Mesenchymal stem cell (in vitro differentiated cells and primary cell): Measurements from ENCODE around the gene CAPZB.

Source experiments
- DNase-seq: peaks from one replicate; pipeline ENCODE4 v3.0.0-alpha.2; 2013
- H2AFZ ChIP-seq: one replicate; pipeline ENCODE4 v1.6.1; 2013; ENCODE audit warnings: low read depth, mild to moderate bottlenecking, control low read depth, inconsistent platforms, low read length, moderate library complexity
- H2AK5ac ChIP-seq: 2 replicates; pipeline ENCODE4 v1.6.1; 2013; ENCODE audit warnings: low read length, moderate library complexity, mild to moderate bottlenecking, inconsistent platforms; ENCODE audit not compliant: severe bottlenecking
- H2BK120ac ChIP-seq: one replicate; pipeline ENCODE4 v1.6.1; 2013; ENCODE audit warnings: low read depth, mild to moderate bottlenecking, inconsistent platforms, low read length, moderate library complexity
- H2BK12ac ChIP-seq, 2 experiments: one replicate each; pipeline ENCODE4 v1.6.1; 2013; ENCODE audit warnings: inconsistent platforms in 2 of 2, low read length in 2 of 2, mild to moderate bottlenecking in 2 of 2, moderate library complexity in 2 of 2, control low read depth in 1 of 2
- H2BK15ac ChIP-seq: one replicate; pipeline ENCODE4 v1.6.1; 2013; ENCODE audit warnings: mild to moderate bottlenecking, low read depth, inconsistent platforms; ENCODE audit not compliant: poor library complexity, severe bottlenecking
- H2BK5ac ChIP-seq: 2 replicates; pipeline ENCODE4 v1.6.1; 2013; ENCODE audit warnings: low read depth, mild to moderate bottlenecking, low read length, control low read depth, inconsistent platforms; ENCODE audit not compliant: poor library complexity, severe bottlenecking
- H3K14ac ChIP-seq, 2 experiments: one replicate each; pipeline ENCODE4 v1.6.1; 2013; ENCODE audit warnings: inconsistent platforms in 2 of 2, low read length in 2 of 2, control low read depth in 1 of 2, mild to moderate bottlenecking in 1 of 2, moderate library complexity in 1 of 2
- H3K18ac ChIP-seq, 2 experiments: one replicate each; pipeline ENCODE4 v1.6.1; 2013; ENCODE audit warnings: inconsistent platforms in 2 of 2, low read length in 2 of 2, control low read depth in 1 of 2, low read depth in 1 of 2, mild to moderate bottlenecking in 1 of 2
- H3K23ac ChIP-seq, 2 experiments: one replicate each; pipeline ENCODE4 v1.6.1; 2013; ENCODE audit warnings: inconsistent platforms in 2 of 2, low read length in 2 of 2, mild to moderate bottlenecking in 2 of 2, moderate library complexity in 2 of 2, control low read depth in 1 of 2
- H3K27ac ChIP-seq: 2 replicates; pipeline ENCODE4 v1.5.1; 2013; ENCODE audit warnings: mild to moderate bottlenecking, moderate library complexity, low read length, control low read depth, inconsistent platforms; ENCODE audit not compliant: poor library complexity, severe bottlenecking
- H3K27me3 ChIP-seq, 2 experiments: 2 replicates each; pipeline versions ENCODE4 v1.6.1 to v1.7.0; 2013; ENCODE audit warnings: low read length in 2 of 2, mild to moderate bottlenecking in 2 of 2, moderate library complexity in 2 of 2, control low read depth in 1 of 2, inconsistent platforms in 1 of 2; ENCODE audit not compliant: control insufficient read depth in 1 of 2, insufficient read depth in 1 of 2
- H3K36me3 ChIP-seq, 2 experiments: 2 replicates each; pipeline versions ENCODE4 v1.6.1 to v1.7.0; 2013; ENCODE audit warnings: low read length in 2 of 2, control low read depth in 1 of 2, inconsistent platforms in 1 of 2, low read depth in 1 of 2, mild to moderate bottlenecking in 1 of 2; ENCODE audit not compliant: insufficient read depth in 2 of 2, control insufficient read depth in 1 of 2
- H3K4ac ChIP-seq, 2 experiments: one replicate each; pipeline ENCODE4 v1.6.1; 2013; ENCODE audit warnings: inconsistent platforms in 2 of 2, low read length in 2 of 2, mild to moderate bottlenecking in 2 of 2, moderate library complexity in 2 of 2, control low read depth in 1 of 2, low read depth in 1 of 2
- H3K4me1 ChIP-seq: 2 replicates; pipeline ENCODE4 v1.6.1; 2013; ENCODE audit warnings: low read depth, low read length, control low read depth; ENCODE audit not compliant: control insufficient read depth, insufficient read depth
- H3K4me2 ChIP-seq: 2 replicates; pipeline ENCODE4 v1.6.1; 2013; ENCODE audit warnings: low read length, mild to moderate bottlenecking, inconsistent platforms; ENCODE audit not compliant: poor library complexity, severe bottlenecking
- H3K4me3 ChIP-seq, 2 experiments: 2 replicates each; pipeline versions ENCODE4 v1.5.1 to v1.7.0; 2013; ENCODE audit warnings: low read length in 2 of 2, mild to moderate bottlenecking in 2 of 2, control low read depth in 1 of 2, low read depth in 1 of 2; ENCODE audit not compliant: insufficient read depth in 1 of 2
- H3K79me1 ChIP-seq: replicated peaks from 2 replicates; pipeline ENCODE4 v1.6.1; 2013; ENCODE audit warnings: mild to moderate bottlenecking, control low read depth, low read length, inconsistent platforms; ENCODE audit not compliant: poor library complexity, severe bottlenecking
- H3K9ac ChIP-seq: 2 replicates; pipeline ENCODE4 v1.7.0; 2013; ENCODE audit warnings: mild to moderate bottlenecking, low read length, moderate library complexity
- H3K9me3 ChIP-seq: 2 replicates; pipeline ENCODE4 v1.7.0; 2013; ENCODE audit warnings: mild to moderate bottlenecking, low read length; ENCODE audit not compliant: control insufficient read depth
- H4K8ac ChIP-seq: one replicate; pipeline ENCODE4 v1.6.1; 2013; ENCODE audit warnings: inconsistent platforms, mild to moderate bottlenecking, low read length, moderate library complexity
- H4K91ac ChIP-seq: one replicate; pipeline ENCODE4 v1.6.1; 2013; ENCODE audit warnings: mild to moderate bottlenecking, low read length, inconsistent platforms
- WGBS: methylation state at CpG from one replicate; pipeline ENCODE4 v1.1.7; 2013; ENCODE audit warnings: mixed read lengths; 5-methylcytosine and 5-hydroxymethylcytosine counted together

The CAPZB gene

DNA sequence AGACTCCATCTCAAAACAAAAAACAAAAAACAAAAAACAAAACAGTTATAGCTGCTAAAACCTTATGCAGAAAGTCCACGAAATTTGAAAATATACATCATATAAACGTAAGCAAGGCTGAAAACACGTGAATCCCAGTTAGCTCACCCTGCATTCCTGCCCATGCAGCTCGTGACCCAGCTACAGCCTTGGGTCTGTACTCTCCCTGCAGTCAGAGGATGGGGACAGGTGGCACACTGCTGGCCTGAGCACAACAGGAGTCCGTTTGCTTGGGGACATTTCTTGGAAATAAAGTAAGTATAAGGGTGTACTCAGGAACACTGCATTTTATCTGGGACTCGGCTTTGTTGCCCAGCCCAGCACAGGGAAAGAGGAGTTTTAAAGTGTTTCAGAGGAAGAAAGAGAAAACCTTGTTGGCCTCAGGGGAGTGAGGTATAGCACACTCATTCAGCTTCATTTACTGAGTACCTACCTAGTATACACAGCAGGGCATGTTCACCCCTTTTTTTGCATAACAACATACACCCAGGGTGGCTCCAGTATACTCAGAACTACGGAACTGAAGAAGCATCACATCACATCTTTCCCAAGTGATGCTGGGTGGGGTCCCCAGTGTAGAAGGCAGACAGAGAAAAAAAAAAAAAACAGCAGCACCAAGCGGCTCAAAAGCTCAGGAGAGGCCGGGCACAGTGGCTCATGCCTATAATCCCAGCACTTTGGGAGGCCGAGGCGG lies 44.1 kb downstream of the CAPZB start:
- Histone ChIP-seq H3K4me1 (peaks cover 42% of the 10 kb centered on the region), H3K27ac (peak overlapping the region; percentile 3), H3K27me3 (no peaks in the 10 kb centered on the region), H3K14ac (no peak overlapping the region), H3K23ac (no peak overlapping the region), H2BK5ac (no peak overlapping the region), H3K9me3 (no peaks in the 10 kb centered on the region), H2BK15ac (no peak overlapping the region), H2BK120ac (no peak overlapping the region), H2AFZ (no peak overlapping the region), H3K9ac (peak overlapping the region; percentile 78), H3K36me3 (peaks cover 14 to 24% of the 10 kb centered on the region in 2 experiments), H3K4me2 (no peak overlapping the region), H3K4me3 (no peak overlapping the region), H4K8ac (no peak overlapping the region), H3K18ac (peak overlapping the region in 1 of 2 experiments; percentile 79), H4K91ac (no peak overlapping the region), H3K79me1 (peaks cover 6% of the 10 kb centered on the region), H3K4ac (no peak overlapping the region), H2BK12ac (peak overlapping the region in 1 of 2 experiments; percentile 80), H2AK5ac (peak overlapping the region; percentile 1)
- 92% methylated on average over 11 of the region's 11 CpGs for WGBS
- DNase-seq = no peak

DNA sequence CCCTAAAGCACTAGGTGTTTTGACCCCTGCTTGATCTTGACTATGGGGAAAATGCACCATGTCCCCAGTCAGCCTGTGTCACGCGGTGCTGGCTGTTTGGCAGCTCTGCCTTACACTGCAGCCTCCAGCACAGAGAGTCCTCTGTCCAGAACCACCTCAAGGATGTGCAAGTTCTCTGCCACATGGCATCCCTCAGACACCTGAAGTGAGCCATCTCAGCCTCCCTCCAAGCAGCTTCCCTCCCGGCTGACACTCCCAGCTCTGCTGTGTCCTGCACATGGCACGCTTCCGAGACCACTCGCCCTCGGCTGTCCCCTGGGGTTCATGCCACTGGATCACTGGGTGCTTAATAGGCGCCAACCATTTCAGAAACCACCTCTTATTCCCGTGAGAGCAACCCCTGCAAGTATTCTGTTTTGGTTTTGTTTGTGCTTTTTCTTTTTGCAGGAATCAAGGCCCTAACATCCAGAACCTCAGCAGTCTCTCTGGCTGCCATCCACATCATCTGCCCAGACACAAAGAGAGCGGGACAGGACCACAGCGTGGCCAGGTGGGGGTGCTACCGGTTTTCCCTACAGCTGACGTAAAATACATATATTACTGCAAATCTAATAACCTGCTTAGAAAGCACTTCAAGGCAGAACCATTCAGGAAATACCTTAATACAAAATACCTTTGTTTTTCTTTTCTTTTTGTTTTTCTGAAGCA lies 45.7 kb downstream of the CAPZB start:
- Histone ChIP-seq H2BK15ac (peak overlapping the region; percentile 15), H3K27me3 (no peaks in the 10 kb centered on the region), H3K14ac (peak overlapping the region in 1 of 2 experiments; percentile 45), H2BK120ac (no peak overlapping the region), H3K4ac (no peak overlapping the region), H3K4me1 (peaks cover 45% of the 10 kb centered on the region), H3K79me1 (peaks cover 6% of the 10 kb centered on the region), H3K18ac (peak overlapping the region; percentile 3 to 14), H3K9ac (peak overlapping the region; percentile 78), H3K9me3 (no peaks in the 10 kb centered on the region), H3K23ac (peak overlapping the region in 1 of 2 experiments; percentile 82), H2AK5ac (peak overlapping the region; percentile 53), H2BK12ac (no peak overlapping the region), H3K36me3 (peaks cover 18 to 26% of the 10 kb centered on the region in 2 experiments), H3K4me2 (no peak overlapping the region), H2AFZ (no peak overlapping the region), H4K91ac (peak overlapping the region; percentile 18), H4K8ac (no peak overlapping the region), H3K27ac (peak overlapping the region; percentile 19), H3K4me3 (peak overlapping the region in 1 of 2 experiments; percentile 60), H2BK5ac (no peak overlapping the region)
- 90% methylated on average over 13 of the region's 13 CpGs for WGBS
- no peak for DNase-seq

DNA sequence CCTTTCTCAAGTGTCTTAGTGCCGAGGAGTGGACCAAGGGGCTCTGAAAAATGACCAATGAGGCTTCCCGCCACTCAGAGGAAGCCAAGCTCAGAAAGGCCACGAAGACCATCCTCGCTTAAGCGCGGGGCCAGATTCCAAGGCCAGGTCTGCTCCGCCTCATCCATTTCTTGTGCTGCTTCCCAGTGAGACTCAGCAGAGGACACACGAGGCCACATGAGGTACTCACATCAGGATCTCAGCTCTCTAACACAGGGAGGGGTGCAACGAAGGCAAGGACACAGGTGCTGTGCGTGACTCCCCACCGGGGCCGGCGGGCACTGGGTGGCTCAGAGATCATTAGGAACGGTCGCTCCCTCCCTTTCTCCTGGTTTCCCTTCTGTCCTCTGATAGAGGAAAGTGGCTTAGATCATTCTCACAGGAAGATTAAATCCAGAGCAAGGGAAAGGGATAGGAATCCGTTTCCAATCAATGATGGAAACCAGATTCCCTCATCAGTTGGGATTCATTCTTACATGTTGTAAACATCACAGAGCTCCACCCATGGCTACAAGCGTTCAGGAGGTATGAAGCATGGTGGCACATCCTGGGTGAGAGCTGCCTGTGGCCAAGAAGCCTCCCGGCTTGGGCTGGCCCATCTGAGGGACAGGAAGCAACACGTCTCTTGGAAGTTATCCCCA lies 46.7 kb downstream of the CAPZB start:
- H3K9me3 ChIP-seq = no peaks in the 10 kb centered on the region
- peaks cover 43% of the 10 kb centered on the region for H3K4me1 ChIP-seq
- H3K79me1 ChIP-seq = peaks cover 6% of the 10 kb centered on the region
- H3K4me2 ChIP-seq = no peak overlapping the region
- 91% methylated on average over 16 of the region's 19 CpGs for WGBS
- peak overlapping the region; percentile 19 for H4K8ac ChIP-seq
- peak overlapping the region; percentile 27 for H2BK120ac ChIP-seq
- H4K91ac ChIP-seq = peak overlapping the region; percentile 79
- no peak for DNase-seq
- H3K23ac ChIP-seq = no peak overlapping the region
- H2BK12ac ChIP-seq = peak overlapping the region; percentile 5 to 74
- no peak overlapping the region for H3K27ac ChIP-seq
- peaks cover 18 to 26% of the 10 kb centered on the region in 2 experiments for H3K36me3 ChIP-seq
- H3K4ac ChIP-seq = no peak overlapping the region
- H3K18ac ChIP-seq = peak overlapping the region in 1 of 2 experiments; percentile 40
- peak overlapping the region; percentile 78 for H3K9ac ChIP-seq
- peak overlapping the region in 1 of 2 experiments; percentile 60 for H3K4me3 ChIP-seq
- peak overlapping the region; percentile 79 for H2AK5ac ChIP-seq
- H3K27me3 ChIP-seq = no peaks in the 10 kb centered on the region
- no peak overlapping the region for H2BK15ac ChIP-seq
- H2BK5ac ChIP-seq = no peak overlapping the region
- no peak overlapping the region for H3K14ac ChIP-seq
- H2AFZ ChIP-seq = no peak overlapping the region

DNA sequence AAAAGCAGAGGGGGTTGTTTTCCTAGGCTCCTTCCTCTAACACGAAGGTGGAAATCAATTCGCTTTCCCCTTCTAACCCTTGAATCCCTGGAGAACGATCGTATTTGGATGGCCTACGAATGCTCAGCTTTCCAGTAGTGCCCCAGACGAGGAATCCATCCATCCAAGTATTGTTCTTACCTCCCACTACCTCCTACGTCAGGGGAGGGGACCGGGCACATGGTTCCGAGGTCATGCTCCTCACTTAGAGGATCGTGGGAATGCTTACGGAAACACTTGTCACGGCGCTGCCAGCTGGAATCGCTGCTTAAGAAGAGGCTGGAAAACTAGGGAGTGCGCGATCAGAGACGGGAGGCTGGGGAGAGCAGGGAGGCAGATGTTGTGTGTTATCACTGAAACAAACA lies 47.4 kb downstream of the CAPZB start:
- peak overlapping the region; percentile 78 for H3K9ac ChIP-seq
- no peak overlapping the region for H2BK12ac ChIP-seq
- H2BK5ac ChIP-seq = no peak overlapping the region
- H3K9me3 ChIP-seq = no peaks in the 10 kb centered on the region
- H3K4me1 ChIP-seq = peaks cover 45% of the 10 kb centered on the region
- H3K14ac ChIP-seq = no peak overlapping the region
- H2AFZ ChIP-seq = no peak overlapping the region
- peak overlapping the region; percentile 36 for H2AK5ac ChIP-seq
- H3K4ac ChIP-seq = no peak overlapping the region
- no peak overlapping the region for H2BK15ac ChIP-seq
- no peaks in the 10 kb centered on the region for H3K27me3 ChIP-seq
- peak overlapping the region; percentile 59 for H3K27ac ChIP-seq
- no peak overlapping the region for H4K8ac ChIP-seq
- H3K23ac ChIP-seq = no peak overlapping the region
- peak overlapping the region; percentile 9 for H4K91ac ChIP-seq
- H2BK120ac ChIP-seq = no peak overlapping the region
- 85% methylated on average over 17 of the region's 17 CpGs for WGBS
- H3K4me3 ChIP-seq = peak overlapping the region in 1 of 2 experiments; percentile 60
- H3K79me1 ChIP-seq = peaks cover 7% of the 10 kb centered on the region
- peaks cover 18 to 30% of the 10 kb centered on the region in 2 experiments for H3K36me3 ChIP-seq
- H3K18ac ChIP-seq = no peak overlapping the region
- DNase-seq = peak; percentile 75
- peak overlapping the region; percentile 13 for H3K4me2 ChIP-seq
